GM18868 (cell line): Measurements from ENCODE around the gene BICRAL.

ENCODE experiments used
- ATAC-seq: cut with Tn5 transposase; IDR thresholded peaks from one replicate; pipeline ENCODE4 v1.9.1; 2021; ENCODE audit warnings: mild to moderate bottlenecking, moderate library complexity; ENCODE audit not compliant: unreplicated experiment

Gene BICRAL

DNA sequence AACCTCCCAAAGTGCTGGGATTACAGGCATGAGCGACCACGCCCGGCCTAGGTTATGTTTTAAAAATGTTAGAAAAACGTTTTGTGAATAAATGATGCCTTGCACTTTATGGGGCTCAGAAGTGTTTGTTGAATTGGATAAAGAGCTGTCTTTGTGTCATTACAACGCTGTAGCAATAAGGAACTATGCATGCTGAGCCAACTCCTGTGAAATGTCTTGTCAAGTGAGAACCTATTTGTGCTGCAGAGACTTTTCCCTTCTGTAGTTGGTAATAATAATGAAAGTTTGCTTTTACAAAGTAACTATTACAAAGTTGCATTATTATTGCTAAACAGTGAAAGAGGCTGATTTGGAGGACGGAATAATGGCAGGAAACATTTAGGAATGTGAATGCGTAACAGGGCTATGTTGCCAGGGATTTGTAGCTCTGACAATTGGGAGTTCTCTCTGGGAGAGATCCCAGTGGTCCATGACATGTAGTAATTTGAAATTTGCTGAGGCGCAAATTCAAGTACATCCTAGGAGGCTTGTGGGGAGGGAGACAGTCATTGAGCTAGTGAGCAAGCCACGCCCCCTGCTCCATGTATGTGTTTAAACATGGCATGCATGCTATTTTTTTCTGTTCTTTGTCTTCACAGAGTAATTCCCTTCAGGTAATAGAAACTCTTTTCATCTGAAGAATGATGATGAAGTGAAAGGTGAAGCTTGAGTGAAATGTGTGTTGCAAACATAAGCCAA, 16.8 kb upstream of the BICRAL start:
- no peak for ATAC-seq

DNA sequence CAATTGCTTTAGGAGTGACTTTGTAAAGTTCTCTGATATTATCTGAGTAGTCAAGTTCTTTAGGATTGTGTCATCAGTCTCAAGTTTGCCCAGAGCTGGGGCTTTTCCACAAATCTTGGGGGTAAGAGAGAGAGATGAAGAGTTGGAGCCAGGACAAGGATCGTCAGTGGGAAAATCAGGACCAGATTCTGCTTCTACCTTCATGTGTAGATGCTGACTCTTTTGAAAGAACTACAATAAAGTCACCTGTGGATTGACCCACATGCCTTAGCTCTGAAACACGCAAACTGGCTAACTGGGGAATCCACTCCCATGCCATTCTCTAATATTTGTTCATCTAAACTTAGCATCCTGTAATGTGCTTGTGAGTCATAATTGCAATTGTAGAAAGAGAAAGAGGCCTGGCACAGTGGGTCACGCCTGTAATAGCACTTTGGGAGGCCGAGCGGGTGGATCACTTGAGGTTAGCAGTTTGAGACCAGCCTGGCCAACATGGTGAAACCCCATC, 15.6 kb upstream of the BICRAL start:
- no peak for ATAC-seq

DNA sequence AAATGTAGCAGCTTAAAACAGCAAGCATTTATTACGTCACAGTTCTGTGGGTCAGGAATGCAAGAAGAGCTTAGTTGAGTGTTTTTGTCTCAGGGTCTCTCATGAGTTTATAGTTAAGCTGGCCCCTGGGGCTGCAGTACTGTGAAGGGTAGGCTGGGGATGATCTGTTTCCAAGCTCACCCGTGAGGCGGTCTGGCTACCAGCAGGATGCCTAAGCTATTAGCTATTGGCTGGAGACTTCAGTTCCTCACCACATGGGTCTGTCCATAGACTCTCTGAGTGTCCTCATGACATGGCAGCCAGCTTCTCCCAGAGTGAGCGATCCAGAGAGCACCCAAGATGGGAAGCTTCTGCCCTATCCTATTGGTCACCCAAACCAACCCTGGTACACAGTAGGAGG, 12.8 kb upstream of the BICRAL start:
- no peak for ATAC-seq

DNA sequence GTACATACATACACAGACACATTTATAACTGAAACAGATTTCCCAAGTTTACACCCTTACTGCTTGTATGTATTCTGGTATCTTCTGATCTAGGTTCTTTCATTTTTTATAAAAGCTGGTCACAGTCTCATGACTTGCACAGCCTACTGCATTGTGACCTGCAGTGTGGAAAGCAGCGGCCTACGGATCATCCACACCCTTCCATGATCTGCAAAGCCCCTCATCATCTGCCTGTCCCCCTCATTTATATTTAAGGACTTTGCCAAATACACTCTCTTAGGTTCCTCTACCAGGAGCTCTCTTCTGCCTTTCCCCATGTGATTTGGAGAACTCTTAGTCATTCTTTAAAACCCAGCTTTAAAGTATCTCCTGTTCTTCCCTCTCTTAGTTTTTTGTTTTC, 12.0 kb upstream of the BICRAL start:
- ATAC-seq, result no peak

DNA sequence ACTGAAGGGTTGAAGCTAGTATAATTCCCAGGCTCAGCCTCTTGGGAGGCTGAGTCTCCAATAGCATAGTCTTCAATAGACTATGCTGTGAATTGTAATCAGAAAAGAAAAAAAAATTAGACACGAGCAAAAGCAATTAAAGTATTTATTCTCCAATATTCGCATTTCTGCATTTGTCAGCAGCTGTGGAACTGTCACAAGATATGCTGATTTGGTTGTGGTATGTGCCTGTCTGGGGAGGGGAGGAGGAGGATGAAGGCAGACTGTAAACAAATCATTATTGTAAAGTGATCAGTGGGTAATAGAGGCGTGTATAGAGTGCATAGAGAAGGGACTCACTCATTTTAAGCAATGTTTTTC, 10.1 kb upstream of the BICRAL start:
- no peak for ATAC-seq

DNA sequence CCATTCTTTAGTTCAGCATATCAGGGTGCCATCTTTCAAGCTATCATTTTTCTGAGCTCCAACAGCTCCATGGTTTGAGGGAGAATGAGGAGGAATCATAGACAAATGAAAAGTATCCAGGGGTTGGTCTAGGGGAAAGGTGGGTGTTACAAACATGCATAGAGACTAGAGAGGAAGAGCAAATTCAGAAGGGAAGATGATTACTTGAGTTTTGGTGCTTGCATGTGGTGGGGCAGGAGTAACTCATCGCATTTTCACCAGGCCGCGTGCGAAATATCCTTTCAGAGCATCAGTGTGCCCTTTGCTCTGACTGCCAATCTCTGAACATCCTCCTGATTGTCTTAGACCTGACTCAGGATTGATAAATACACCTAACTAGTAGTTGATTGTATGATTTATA, 7.7 kb upstream of the BICRAL start:
- no peak for ATAC-seq

DNA sequence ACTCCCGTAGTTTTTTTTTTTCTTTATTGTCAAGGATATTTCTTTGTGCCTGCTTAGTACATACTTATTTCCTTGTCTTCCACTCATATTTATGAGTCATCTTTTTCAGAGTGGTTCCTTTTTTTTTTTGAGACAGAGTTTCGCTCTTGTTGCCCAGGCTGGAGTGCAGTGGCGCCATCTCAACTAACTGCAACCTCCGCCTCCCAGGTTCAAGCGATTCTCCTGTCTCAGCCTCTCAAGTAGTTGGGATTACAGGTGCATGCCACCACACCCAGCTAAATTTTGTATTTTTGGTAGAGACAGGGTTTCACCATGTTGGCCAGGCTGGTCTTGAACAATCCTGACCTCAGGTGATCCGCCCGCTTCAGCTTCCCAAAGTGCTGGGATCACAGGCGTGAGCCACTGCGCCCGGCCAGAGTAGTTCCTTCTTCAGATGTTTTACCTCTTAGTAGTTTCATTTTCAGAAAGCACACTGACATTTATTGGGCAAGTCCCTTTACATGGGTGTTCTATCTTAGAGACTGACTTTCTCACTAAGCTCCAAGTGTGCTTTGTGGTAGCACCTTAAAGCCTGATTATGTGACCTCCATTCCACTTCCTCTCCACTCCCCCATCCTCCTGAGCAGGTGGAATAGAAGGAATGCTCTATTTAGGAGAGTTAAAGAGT, 6.9 kb upstream of the BICRAL start:
- peak; percentile 49 for ATAC-seq

DNA sequence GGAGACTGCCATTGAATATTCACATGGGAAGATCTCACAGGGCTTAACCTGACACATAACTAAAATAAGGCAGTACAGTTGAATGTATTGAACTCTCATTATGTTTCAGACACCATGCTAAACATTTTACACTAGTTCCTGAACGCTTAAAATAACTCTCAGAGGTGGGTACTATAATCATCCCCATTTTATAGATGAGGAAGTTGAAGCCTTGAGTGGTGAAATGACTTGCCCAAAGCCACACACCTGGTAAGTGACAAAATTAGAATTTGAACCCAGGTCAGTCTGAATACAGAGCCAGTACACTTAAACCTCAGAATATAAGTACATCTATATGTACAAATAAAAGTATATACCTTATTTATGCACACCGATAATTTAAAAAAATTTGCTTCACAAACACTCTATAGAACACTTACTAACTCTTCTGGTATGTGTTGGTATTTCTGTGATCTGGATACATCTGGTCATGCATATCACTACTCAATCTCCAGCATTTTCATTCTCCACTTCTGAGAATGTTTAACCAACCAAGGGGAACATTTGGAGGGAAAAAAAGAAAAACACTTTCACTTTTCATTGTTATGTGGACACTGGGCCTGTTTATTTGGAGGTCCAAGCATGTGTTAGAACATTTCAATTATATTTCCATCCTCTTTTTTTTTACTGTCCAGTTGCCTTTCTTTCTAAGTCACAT, 4.6 kb upstream of the BICRAL start:
- peak; percentile 55 for ATAC-seq

DNA sequence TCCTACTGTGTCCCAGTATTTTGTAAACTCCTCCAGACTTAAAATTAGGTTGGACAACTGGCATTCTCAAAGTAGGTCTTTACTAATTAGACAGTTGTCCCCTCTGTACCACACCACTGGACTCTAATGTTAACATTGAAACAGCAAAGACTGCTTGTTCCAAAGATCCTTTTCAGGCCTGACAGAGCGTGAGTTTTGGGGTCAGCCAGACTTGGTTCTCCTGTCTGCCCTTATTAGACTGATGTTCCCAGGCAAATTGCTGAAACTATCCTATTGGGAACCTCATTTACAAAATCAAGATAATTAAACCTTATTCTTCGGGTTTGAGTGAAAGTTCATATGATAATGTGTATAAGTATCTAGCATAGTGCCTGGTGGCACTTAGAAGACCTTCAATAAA, 3.7 kb upstream of the BICRAL start:
- no peak for ATAC-seq

DNA sequence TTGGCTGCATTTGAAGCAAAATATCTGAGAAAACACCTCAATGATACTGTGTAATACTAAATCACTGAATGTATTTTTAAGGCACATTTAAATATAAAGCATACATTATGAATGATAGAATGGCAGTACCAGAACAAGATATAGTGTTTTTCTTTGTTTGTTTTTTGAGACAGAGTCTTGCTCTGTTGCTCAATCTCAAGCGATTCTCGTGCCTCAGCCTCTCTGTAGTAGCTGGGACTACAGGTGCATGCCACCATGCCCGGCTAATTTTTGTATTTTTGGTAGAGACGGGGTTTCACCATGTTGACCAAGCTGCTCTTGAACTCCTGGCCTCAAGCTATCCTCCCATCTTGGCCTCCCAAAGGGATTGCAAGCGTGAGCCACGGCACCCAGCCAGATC, 2.3 kb upstream of the BICRAL start:
- no peak for ATAC-seq

DNA sequence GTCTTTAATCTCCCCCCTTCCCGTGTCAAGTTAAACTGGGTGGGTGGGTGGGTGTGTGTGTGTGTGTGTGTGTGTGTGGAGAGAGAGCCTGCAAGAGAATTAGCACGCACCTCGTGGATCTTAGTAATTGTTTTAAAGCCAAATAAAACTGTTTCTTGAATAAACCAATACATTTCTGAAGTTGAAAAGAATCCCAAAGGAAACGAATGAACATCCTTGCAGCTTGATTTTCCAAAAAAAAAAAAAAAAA, 381 bp upstream of the BICRAL start:
- ATAC-seq, result no peak

DNA sequence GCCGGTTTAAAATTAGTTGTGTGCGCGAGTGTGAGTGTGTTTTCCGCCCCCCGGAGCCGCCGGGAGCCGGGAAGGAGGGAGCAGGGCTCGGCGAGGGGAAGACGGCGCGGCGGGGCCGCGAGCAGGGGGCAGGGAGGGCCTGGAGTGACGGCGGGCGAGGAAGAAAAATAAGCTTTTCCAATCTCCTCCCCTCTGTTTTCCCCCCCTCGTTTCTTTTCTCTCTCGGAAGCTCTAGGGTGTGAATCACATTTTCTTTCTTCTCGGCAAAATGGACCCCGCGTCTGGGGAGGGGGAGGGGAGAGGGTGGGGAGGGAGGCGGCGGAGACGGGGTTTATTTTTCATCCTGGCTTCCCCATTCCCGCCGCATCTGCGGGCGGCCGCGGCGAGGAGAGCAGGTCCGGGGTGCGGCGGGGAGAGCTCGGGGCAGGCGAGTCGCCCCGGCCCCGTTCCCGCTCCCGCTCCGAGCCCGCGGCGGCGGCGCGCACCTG, 881 bp downstream of the BICRAL start:
- ATAC-seq, result peak; percentile 23

DNA sequence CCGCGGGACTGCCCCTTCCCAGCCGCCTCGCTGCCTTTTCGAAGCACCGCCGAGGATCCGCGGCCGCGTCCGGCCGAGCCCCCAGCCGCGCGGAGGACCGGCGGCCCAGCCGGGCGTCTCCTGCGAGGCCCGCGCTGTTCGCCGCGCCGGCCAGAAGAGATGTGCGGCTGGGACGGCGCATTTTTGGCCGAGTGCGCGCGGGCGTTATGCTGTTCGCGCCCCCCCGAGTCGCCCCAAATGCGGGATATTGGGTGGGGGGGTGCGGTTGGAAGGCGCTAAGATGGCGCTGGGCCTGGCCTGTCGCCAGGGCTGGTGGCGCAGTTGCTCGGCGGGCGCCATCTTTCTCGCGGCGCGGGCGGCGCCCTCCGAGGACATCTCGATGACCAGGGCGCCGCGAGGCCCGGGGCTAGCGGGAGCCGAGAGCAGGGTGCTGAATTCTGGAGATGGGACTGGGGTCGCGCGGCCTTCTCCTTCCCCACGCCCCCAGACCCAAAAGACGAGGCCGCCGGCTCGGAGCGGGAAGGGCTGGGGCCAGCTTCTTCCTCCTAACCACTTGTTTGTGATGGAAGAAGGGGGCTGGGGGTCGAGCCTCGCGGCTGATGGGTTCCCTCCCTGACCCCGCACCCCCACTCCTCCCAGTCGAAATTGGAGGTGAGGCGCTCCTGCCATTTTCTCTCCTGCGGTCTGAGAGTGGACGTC, 1.5 kb downstream of the BICRAL start:
- ATAC-seq, result peak; percentile 37

DNA sequence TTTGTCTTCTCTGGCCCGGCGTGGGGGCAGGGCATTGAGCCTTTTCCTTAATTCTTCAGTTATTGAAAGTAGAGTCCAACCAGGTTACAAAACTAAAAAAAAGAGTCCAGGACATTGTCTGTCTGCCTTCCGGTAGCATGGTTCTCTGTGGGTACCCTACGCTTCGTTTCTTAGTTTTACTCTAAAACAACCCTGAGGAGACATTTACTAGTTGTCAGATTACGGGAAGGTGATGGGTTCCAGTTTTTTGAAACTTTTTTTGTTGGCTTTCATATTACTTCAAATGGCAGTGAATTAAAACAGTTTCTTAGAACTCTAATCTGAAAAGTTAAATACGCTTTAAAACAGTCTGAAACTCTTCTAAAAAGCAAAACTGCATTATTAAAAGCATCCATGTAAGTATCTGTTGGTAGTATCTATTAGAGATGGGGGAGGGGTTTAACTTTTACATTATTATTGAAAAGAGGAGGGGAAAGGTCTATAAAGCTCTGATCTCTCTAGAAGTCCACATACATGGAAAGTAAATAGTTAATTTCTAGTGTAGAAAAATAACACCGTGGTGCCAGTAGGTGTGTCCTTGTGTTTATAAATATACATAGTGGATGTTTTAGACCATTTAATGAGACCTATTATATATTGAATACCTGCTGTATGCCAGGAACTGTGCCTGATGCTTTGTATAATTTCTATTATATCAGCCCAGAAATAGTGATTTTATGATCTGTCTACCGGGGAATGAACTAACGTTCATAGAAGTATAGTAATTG, 2.2 kb downstream of the BICRAL start:
- no peak for ATAC-seq

DNA sequence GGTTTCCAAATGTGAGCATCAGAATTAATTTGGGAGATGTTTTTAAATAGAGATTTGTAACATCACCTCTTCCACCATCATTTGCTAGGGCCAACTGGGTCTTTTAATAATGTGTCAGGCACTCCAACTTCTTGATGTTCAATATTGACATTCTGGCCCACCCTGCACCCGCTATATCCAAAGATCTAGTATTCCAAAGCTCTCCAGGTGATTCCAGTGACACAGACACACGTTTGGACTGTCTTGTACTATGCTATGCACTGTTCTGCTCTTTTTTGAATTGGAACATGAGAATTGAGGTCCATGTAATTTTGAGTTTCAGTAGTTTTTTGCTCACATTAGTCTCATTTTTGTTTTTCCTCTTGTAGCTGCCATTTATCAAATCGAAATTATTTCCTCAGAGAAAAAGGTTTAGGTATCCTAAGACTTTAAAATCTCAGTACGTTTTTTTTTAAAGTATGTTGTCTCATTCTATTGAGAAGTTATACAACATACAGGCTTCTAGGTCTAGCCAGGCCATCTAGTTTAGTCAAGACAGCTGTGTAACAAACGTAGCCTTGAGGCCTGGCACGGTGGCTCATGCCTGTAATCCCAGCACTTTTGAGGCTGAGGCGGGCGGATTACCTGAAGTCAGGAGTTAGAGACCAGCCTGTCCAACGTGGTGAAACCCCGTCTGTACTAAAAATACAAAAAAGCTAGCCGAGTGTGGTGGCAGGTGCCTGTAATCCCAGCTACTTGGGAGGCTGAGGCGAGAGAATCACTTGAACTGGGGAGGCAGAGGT, 3.1 kb downstream of the BICRAL start:
- ATAC-seq, result no peak

DNA sequence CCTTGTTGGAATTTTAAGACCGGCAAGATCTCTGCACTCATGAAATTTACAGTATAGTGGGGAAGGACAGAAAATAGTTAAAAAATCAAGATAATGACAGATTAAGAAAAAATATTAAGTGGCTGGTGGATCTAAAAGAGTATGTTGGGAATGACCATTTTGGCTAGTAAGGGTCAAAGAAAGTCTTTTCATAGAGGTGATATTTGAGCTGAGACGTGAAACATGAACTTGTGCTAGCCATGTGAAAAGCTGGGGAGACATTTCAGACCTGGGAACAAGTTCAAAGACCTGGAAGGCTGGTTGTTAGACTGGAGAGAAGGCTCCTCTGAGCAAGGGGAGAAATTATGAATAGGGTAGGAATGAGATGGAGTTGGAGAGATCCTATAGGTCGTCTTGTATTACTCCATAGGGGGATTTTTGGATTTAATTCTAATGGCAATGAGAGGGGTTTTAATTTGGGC, 4.7 kb downstream of the BICRAL start:
- ATAC-seq, result no peak

DNA sequence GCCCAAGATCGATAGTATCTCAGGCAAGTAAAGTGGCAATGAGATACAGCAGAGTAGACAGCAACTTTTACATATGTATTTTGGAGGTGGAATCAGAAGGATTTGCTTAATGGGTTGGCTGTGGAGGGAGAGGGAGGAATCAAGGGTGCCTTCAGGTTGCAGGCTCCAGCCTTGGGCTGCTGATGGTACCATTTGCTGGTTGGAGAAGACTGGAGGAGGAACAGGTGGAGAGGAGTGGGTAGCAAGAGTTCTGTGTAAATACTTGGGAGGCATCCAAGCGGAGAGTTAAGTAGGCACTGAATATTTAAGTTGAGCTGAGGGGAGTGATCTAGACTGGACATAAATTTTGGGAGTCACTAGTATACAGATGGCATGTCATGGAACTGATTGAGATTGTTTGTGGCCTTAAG, 5.2 kb downstream of the BICRAL start:
- no peak for ATAC-seq

DNA sequence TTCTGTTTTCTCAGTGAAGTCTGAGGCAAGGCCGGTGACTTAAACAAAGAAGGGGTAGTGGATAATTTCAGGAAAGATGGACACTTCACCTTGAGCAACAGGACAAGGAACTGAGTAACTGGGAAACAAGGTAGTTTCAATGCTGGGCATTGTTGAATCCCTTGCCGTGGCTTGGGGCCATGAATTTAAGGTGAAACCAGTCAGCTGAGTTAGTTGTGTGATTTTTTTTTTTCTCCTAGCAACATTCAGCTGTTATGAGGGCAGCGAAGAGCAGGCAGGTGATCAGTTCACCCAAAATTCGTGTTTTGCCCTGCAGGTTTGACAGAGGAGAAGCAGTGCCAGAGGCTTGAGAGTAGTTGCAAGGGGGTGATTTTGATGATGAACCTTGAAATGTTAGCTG, 6.8 kb downstream of the BICRAL start:
- no peak for ATAC-seq

DNA sequence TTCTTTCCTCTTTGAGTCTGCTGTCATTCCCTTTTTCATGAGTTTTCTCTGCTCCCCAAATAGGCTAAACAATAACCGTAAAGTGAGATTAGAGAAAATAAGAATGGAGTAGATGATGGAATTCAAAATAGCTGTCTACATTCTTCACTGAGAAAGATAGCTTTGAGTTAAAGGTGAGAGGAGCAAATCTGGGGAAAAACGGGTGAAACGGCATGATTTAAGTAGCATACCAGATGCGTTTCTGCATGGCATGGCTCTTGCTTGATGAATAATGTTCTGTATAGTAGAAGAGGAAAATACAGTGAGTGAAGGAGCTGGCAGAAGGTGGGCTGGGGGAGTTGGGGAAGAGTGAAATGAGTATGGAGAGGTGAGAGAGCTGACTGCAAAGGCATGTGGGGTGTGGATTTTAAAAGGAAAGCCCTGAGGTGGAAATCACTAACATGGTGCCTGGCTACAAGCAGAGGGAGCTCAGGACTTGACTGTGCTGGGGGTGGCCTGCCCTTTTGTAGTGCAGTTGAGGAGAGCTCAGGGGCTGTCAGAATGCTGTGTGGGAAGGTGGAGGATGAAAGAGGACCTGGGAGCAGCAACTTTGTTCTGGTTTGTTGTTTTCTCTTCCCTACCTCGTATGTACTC, 8.8 kb downstream of the BICRAL start:
- no peak for ATAC-seq
